Immature natural killer cell (primary cell): ENCODE results near the gene RABGGTA. TPM values are rescaled to one million over a fixed set of nuclear protein-coding genes. Genes with fewer than 3 reads are reported as not detected.

ENCODE experiments used
- DNase-seq, 3 donors: peaks; one replicate each; pipeline ENCODE4 v3.0.0; 2022; ENCODE audit warnings: mixed read lengths in 1 of 3
- H3K27ac Mint-ChIP-seq, 6 donors: one replicate each; pipeline ENCODE4 v1.8.0; 2020; ENCODE audit warnings: mixed read lengths in 6 of 6, mild to moderate bottlenecking in 5 of 6, inconsistent platforms in 4 of 6, moderate library complexity in 3 of 6
- H3K27me3 Mint-ChIP-seq, 3 donors: one replicate each; pipeline ENCODE4 v1.8.0; 2020 to 2021; ENCODE audit warnings: low read depth in 3 of 3, mild to moderate bottlenecking in 3 of 3, mixed read lengths in 3 of 3, moderate library complexity in 3 of 3, inconsistent platforms in 1 of 3
- H3K36me3 Mint-ChIP-seq, 3 donors: one replicate each; pipeline ENCODE4 v1.8.0; 2020; ENCODE audit warnings: mixed read lengths in 3 of 3, inconsistent platforms in 2 of 3, mild to moderate bottlenecking in 2 of 3
- H3K4me1 Mint-ChIP-seq, 2 donors: one replicate each; pipeline ENCODE4 v1.8.0; 2020; ENCODE audit warnings: inconsistent platforms in 2 of 2, mild to moderate bottlenecking in 2 of 2, mixed read lengths in 2 of 2, moderate library complexity in 1 of 2
- H3K4me3 Mint-ChIP-seq, 5 donors: one replicate each; pipeline ENCODE4 v1.8.0; 2020; ENCODE audit warnings: mild to moderate bottlenecking in 5 of 5, mixed read lengths in 5 of 5, inconsistent platforms in 3 of 5, moderate library complexity in 3 of 5
- H3K9me3 Mint-ChIP-seq, 6 donors: one replicate each; pipeline ENCODE4 v1.8.0; 2020; ENCODE audit warnings: mild to moderate bottlenecking in 6 of 6, mixed read lengths in 6 of 6, inconsistent platforms in 4 of 6, moderate library complexity in 3 of 6
- polyA plus RNA-seq, 3 donors: library from polyadenylated mRNA; unstranded; fragments of 300-500 nt; fragmentation: Illumina TruSeq; gene quantifications; one replicate each; pipeline ENCODE4 v1.2.3, GENCODE V29; 2021

The RABGGTA gene
- polyA plus RNA-seq, 3 donors from 2014 or later: 23.3 to 52.0 (median 38.6) TPM

DNA sequence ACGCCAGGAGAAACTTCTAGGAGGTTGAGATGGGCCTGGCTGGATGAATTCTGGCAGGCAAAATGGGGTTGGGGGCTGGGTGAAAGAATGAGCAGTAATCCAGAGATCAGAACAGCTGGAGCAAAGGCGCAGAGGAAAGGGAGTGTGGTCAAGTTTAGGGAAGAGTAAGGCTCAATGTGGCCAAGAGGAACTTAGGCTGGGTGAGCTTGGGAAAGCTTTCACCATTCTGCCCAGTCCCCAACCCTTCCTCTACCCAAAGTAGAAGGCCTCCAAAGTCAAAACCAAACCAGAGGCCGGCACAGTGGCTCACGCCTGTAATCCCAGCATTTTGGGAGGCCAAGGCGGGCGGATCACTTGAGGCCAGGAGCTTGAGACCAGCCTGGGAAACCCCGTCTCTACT lies 10.2 kb upstream of the RABGGTA start:
- Mint-ChIP-seq H3K4me1 (peaks cover 5 to 8% of the 10 kb centered on the region in 2 donors), H3K36me3 (peaks cover 0 to 6% (median 0%) of the 10 kb centered on the region in 3 donors), H3K27ac (peak overlapping the region in 3 of 6 donors; percentile 5 to 76 (median 43)), H3K27me3 (peaks cover 0 to 3% (median 1%) of the 10 kb centered on the region in 3 donors), H3K9me3 (no peaks in the 10 kb centered on the region), H3K4me3 (no peak overlapping the region)
- no peak for DNase-seq

DNA sequence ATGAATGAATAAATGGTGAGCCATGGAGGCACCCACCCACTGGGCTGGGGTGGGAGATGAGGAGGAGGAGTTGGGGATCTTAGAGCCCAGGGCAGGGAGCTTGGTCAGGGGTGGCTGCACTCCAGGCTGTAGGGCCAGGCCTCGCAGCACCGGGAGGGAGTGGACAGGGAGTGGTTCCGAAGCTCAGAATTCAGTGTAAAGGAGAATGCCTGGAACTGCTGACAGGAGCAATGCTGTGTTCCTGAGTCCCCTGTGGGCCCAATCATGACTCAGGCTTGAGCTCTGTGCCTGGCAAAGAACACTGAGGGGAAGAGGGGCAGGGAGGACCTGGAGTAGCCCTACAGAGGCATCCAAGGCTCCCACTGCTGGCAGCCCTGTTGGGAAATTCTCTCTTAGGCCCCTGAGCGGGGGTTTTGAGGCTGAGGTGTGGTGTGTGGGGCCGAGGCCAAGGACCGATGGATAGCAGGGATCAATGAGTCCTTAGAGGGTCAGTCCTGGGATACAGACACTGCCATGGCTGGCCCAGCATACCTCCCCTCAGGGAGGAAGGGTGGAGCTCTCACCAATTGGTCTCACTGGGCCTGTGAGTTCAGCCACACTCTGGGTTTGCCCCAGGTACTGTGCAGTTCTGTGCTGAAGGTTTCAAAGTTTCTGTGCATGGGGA lies 9.5 kb upstream of the RABGGTA start:
- Mint-ChIP-seq H3K4me3 (no peak overlapping the region), H3K9me3 (no peaks in the 10 kb centered on the region), H3K36me3 (peaks cover 0 to 6% (median 0%) of the 10 kb centered on the region in 3 donors), H3K27ac (peak overlapping the region; percentile 43 to 76 (median 61)), H3K27me3 (peaks cover 0 to 3% (median 1%) of the 10 kb centered on the region in 3 donors), H3K4me1 (peaks cover 5 to 8% of the 10 kb centered on the region in 2 donors)
- DNase-seq: no peak

DNA sequence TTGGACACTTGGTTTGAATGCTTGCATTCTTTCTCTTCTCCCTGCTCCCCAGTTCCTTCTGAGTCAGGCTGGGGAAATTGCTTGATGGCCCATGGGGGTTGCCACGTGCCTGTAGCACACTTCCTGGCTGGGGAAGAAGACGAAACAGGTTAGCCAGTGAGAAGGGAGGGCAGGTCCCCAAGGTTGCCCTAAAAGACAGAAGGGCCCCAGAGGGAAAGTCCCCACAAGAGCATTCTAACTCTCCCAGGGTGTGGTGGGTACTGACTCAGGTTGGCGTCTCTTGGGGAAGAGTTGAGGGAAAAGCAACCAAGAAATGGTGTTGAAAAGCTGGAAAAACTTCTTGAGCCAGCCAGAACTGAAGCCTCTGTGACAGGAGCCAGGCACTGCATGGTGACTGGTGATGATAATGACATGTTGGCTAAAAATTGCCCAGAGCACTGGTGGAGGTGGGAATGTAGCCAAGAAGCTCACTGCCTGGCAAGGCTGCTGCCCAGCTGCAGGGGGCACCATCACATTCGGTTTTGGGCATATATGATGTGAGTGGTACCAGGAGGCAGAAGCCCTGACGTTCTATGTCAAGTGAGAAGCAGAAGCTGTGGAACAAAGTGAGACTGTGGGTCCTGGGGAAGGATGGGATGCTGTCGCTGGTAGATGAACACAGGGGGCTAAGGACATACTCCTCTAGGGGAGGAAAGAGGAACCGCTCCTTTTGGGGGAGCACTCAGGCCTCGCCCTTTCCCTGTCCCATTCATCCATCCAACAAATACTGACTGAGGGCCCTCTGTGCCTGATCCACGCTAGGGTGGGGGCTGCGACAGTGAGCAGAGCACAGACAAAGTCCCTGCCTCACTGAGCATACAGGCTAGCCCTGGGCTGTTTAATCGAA lies 8.1 kb upstream of the RABGGTA start:
- Mint-ChIP-seq H3K27me3 (peaks cover 0 to 3% (median 1%) of the 10 kb centered on the region in 3 donors), H3K36me3 (peaks cover 0 to 6% (median 0%) of the 10 kb centered on the region in 3 donors), H3K4me3 (no peak overlapping the region), H3K27ac (peak overlapping the region in 4 of 6 donors; percentile 58 to 88 (median 79)), H3K4me1 (peaks cover 5 to 8% of the 10 kb centered on the region in 2 donors), H3K9me3 (no peaks in the 10 kb centered on the region)
- DNase-seq: peak in 2 of 3 donors; percentile 22 to 23

DNA sequence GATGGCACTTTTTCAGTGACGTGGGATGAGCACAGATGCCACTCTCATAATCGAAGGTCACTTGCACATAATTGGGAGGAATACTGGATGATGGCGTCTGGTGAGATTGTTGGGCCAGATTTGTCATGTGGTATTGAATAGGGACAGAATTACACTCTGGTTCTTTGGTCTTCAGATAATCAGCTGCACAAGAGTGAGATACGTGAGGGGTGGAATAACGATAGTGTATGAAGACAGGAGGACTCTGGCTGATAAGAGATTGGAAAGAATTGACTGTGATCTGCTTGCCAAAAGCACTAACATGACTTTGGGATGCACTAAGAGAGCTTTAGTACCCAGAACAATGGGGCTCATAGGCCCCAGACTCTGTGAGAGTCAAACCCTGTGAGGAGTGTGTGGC lies 7.0 kb upstream of the RABGGTA start:
- peak overlapping the region in 5 of 6 donors; percentile 11 to 78 (median 63) for H3K27ac Mint-ChIP-seq
- H3K4me3 Mint-ChIP-seq: no peak overlapping the region
- H3K27me3 Mint-ChIP-seq: peaks cover 0 to 5% (median 3%) of the 10 kb centered on the region in 3 donors
- H3K4me1 Mint-ChIP-seq: peaks cover 9 to 12% of the 10 kb centered on the region in 2 donors
- no peak for DNase-seq
- peaks cover 0 to 6% (median 0%) of the 10 kb centered on the region in 3 donors for H3K36me3 Mint-ChIP-seq
- H3K9me3 Mint-ChIP-seq: no peaks in the 10 kb centered on the region

DNA sequence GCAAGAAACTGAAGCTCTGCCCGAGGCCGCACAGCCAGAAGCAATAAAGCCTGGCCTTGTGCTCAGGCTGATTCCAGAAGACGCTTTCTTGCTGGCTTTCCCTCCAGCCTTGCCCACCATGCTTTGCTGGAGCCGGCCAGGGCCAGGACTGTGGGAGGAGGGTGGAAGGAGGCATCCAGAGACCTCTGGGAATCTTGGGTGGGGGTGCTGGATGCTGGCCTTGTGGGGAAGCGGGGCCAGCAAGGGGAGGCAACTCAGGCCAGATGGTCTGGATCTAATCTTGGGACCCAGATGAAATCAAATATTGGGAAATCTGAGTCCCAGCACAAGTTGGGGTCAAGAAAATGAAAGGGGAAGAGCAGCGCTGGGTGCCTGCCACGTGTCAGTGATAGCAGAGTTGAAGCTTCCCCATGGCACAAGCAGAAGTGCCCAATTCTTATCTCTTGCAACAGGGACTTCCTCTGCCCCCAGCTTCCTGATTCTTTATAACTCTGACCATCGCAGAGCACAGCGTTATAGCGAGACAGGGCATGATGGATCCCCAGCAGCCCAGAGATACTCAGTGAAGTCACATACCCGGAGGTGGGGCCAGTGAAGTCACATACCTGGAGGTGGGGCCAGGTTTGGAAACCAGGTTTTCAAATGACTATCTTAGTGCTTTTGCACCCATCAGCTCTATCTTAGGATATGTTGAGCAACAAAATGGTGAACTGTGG lies 6.4 kb upstream of the RABGGTA start:
- H3K27me3 Mint-ChIP-seq: peaks cover 0 to 4% (median 3%) of the 10 kb centered on the region in 3 donors
- H3K27ac Mint-ChIP-seq: peak overlapping the region in 3 of 6 donors; percentile 55 to 78 (median 58)
- H3K4me1 Mint-ChIP-seq: peaks cover 14 to 16% of the 10 kb centered on the region in 2 donors
- H3K36me3 Mint-ChIP-seq: peaks cover 0 to 6% (median 0%) of the 10 kb centered on the region in 3 donors
- H3K9me3 Mint-ChIP-seq: no peaks in the 10 kb centered on the region
- no peak overlapping the region for H3K4me3 Mint-ChIP-seq
- DNase-seq: no peak

DNA sequence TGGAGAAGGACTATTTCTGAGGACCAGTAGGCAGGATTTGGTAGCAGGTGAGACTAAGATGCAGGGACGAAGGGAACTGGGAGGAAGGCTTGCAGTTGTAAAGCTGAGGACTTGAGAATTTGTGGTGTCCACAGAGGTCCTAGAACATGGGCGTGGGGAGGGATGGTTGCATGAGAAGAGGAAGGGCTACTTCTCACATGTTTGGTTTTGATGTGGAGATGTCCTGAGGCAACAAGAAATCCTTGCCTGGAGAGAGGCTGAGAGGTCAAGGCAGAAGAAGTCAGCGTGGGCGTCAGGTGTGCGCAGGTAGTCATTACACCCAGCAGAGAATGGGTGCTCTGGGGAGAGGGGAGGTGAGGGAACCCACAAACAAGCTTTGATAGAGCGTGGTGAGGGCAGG lies 5.7 kb upstream of the RABGGTA start:
- DNase-seq: no peak
- Mint-ChIP-seq H3K4me3 (no peak overlapping the region), H3K4me1 (peaks cover 21 to 23% of the 10 kb centered on the region in 2 donors), H3K36me3 (peaks cover 0 to 6% (median 0%) of the 10 kb centered on the region in 3 donors), H3K27ac (peak overlapping the region in 4 of 6 donors; percentile 7 to 75 (median 55)), H3K27me3 (peaks cover 1 to 6% (median 2%) of the 10 kb centered on the region in 3 donors), H3K9me3 (no peaks in the 10 kb centered on the region)

DNA sequence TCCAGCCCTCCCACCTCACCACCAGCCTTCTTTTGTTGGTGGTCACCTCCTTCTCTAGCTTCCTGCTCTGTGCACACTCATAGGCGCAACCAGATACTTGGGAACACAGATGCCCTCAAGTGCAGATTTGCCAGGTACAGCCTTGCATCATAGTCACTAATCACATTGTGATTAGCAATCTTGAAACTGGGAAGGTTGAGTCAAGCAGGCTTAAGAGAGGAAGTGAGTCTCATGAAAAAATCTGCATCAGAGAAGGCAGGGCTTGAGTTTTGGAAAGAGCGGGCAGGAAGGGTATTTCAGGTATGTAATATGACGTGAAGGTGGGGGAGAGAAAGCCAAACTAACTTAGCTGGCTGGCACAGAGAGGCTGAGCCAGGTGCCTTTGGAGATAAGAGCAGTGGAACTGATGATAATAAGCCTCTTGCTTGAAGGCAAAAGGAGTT lies 2.7 kb upstream of the RABGGTA start:
- no peak for DNase-seq
- Mint-ChIP-seq H3K27me3 (peaks cover 9 to 13% (median 11%) of the 10 kb centered on the region in 3 donors), H3K36me3 (peaks cover 0 to 6% (median 4%) of the 10 kb centered on the region in 3 donors), H3K27ac (peak overlapping the region; percentile 79 to 99 (median 96)), H3K4me1 (peaks cover 32 to 34% of the 10 kb centered on the region in 2 donors), H3K9me3 (no peaks in the 10 kb centered on the region), H3K4me3 (no peak overlapping the region)

DNA sequence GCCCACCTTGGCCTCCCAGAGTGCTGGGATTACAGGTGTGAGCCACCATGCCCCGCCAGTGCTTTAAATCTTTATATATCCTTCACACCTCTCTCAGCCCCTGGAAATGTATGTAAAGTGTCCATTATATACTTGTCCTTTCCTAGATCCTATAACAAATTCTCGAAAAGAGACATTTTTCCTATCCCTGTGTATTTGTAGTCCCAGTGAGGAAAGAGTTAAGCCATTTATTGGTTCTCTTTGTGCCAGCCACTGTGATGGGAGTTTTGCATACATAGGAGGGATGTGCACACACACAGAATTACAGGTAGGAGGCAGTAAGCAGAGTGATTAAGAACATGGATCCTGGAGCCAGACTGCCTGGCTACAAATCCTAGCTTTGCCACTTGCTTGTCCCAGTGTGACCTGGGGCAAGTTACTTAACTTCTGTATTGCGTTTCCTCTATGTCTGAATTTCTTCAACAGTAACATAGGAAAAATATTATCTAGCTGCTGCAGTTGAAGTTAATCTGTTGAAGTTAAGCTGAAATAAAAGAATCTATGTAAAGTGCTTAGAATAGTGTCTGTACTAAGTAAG lies 2.1 kb upstream of the RABGGTA start:
- Mint-ChIP-seq H3K4me3 (peak overlapping the region in 2 of 5 donors; percentile 15 to 38), H3K27me3 (peaks cover 9 to 13% (median 11%) of the 10 kb centered on the region in 3 donors), H3K36me3 (peaks cover 0 to 9% (median 6%) of the 10 kb centered on the region in 3 donors), H3K9me3 (no peaks in the 10 kb centered on the region), H3K27ac (peak overlapping the region; percentile 79 to 99 (median 96)), H3K4me1 (peaks cover 32% of the 10 kb centered on the region in 2 donors)
- no peak for DNase-seq

DNA sequence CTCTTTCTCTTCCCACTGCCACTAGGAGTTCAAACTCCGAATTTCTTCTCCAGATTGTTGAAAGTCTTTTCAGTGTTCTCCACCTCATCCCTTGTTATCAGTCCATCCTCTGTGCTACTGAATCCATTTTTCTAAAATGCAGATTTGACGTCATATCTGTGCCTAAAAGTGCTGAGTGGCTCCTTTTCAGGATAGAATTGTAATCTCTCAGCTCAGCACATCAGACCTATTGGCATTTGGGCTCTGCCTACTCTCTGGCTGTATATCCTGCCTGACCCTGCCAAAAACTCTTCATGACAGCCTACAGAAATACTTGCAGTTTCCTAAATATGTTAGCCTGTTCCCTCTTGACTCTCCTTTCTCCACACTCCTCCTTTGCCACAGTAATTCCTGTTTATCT lies 1.1 kb upstream of the RABGGTA start:
- DNase-seq: no peak
- Mint-ChIP-seq H3K4me3 (peak overlapping the region; percentile 77 to 94 (median 86)), H3K27ac (peak overlapping the region; percentile 96 to 99 (median 98)), H3K27me3 (peaks cover 9 to 13% (median 11%) of the 10 kb centered on the region in 3 donors), H3K4me1 (peaks cover 32% of the 10 kb centered on the region in 2 donors), H3K36me3 (peaks cover 0 to 9% (median 7%) of the 10 kb centered on the region in 3 donors), H3K9me3 (no peaks in the 10 kb centered on the region)

DNA sequence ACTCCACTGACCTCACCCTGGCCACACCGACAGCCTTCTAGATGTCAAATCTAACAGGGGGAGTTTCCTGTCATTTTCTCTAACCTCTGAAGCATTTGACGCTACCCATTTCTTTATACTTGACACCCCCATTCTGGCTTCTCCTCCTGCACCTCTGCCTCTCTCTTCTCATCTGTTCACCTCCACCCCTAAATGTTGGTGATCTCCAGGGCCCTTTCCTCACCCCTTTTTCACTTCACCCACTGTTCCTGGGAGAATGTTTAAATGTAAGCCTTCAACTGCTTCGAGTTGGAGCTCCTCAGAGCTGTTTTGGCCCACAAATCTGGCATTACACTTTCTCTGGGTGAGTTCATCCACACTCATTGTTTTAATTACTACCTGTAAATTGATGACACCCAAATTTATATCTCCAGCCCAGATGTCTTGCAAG lies 452 bp upstream of the RABGGTA start:
- Mint-ChIP-seq H3K4me3 (peak overlapping the region; percentile 77 to 94 (median 86)), H3K27me3 (peaks cover 9 to 13% (median 12%) of the 10 kb centered on the region in 3 donors), H3K27ac (peak overlapping the region; percentile 96 to 99 (median 98)), H3K36me3 (peaks cover 6 to 15% (median 8%) of the 10 kb centered on the region in 3 donors), H3K4me1 (peaks cover 32 to 34% of the 10 kb centered on the region in 2 donors), H3K9me3 (no peaks in the 10 kb centered on the region)
- DNase-seq: no peak

DNA sequence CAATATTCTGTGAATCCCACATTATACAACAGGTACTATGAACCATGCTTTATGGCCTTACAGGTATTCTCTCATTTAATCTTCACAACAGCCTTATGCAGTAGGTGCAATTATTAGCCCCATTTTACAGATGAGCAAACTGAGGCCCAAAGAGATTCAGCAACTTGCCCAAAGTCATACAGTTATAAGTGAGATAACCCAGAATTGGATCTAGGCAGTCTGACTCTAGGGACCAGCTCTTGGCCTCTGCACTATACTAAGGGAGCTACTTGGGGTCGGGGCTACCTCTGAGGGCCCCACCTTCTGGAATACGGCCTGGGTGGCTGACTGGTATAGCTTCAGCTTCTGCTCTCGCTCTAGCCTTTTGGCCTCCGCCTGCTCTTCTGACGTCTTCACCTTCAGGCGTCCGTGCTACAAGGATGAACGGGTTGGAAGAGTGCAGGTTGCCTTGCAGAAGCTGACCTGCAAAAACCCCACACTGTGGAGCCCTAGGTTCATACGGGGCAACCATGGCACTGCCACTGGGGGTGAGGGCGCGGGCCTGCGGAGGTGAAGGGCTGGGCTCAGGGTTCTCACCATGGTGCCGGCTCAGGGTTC lies 762 bp downstream of the RABGGTA start:
- H3K36me3 Mint-ChIP-seq: peaks cover 11 to 22% (median 17%) of the 10 kb centered on the region in 3 donors
- H3K9me3 Mint-ChIP-seq: no peaks in the 10 kb centered on the region
- peak overlapping the region; percentile 96 to 99 (median 98) for H3K27ac Mint-ChIP-seq
- peaks cover 9 to 13% (median 12%) of the 10 kb centered on the region in 3 donors for H3K27me3 Mint-ChIP-seq
- peak overlapping the region; percentile 77 to 94 (median 91) for H3K4me3 Mint-ChIP-seq
- DNase-seq: no peak
- H3K4me1 Mint-ChIP-seq: peaks cover 32 to 34% of the 10 kb centered on the region in 2 donors

DNA sequence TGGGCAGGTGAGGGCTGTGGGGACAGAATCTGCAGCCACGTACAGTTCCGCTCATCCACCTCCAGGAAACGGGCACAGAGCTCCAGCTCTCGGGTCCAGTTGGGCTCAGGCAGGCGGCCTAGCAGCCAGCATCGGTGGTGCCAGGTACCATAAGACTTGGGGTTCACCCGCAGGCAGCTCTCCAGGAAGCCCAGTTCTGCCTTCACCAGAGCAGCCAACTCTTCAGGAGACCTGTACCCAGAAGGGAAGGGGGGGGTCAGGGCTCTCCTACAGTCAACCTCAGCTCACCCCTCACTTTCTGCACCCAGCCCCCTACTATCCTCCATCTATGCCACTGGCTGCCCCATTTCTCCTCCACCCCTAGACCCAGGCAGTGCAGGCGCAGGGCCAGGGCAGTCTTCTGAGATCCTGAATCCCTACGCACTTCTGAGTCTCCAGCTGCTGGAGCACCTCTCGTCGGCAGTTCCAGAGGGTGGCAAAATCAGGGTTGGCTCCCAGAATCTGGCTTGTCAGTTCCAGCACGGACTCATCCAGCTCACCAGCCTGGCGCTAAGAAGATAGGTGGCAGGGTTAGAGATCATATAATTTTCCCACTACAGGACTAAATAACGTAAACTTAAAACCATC lies 1.4 kb downstream of the RABGGTA start:
- Mint-ChIP-seq H3K4me1 (peaks cover 32 to 34% of the 10 kb centered on the region in 2 donors), H3K36me3 (peaks cover 11 to 22% (median 17%) of the 10 kb centered on the region in 3 donors)
- DNase-seq: no peak

More for the DNA sequence above, 1.4 kb downstream of the RABGGTA start:
- Mint-ChIP-seq H3K9me3 (no peaks in the 10 kb centered on the region), H3K4me3 (peak overlapping the region; percentile 77 to 94 (median 91)), H3K27me3 (peaks cover 9 to 13% (median 12%) of the 10 kb centered on the region in 3 donors), H3K27ac (peak overlapping the region; percentile 96 to 99 (median 98))
